MCF 10A (cell line): ENCODE data around the gene FUBP3. TPM values are rescaled to one million over a fixed set of nuclear protein-coding genes. Genes with fewer than 3 reads are reported as not detected.

Experiments
- Bru-seq: library from RNA; stranded (reverse); fragments of 400-500 nt; gene quantifications from one replicate; lab custom pipeline; 2021; lab: Mats Ljungman, UMichigan
- BruChase-seq, 2 experiments: library from RNA; stranded (reverse); fragments of 400-500 nt; gene quantifications; one replicate each; lab custom pipeline; 2021; lab: Mats Ljungman, UMichigan
- BruUV-seq: library from RNA; stranded (reverse); fragments of 400-500 nt; replicated peaks from 2 replicates; lab custom pipeline; 2021; lab: Mats Ljungman, UMichigan
- CTCF ChIA-PET: fragments of 300-600 bp; sonication (Branson Sonifier 250); formaldehyde crosslinking; extraction: SDS; loops from one replicate; lab custom pipeline; 2021; ENCODE audit warnings: antibody characterized with exemption, inconsistent platforms; lab: Yijun Ruan, JAX
- POLR2A ChIA-PET: fragments of 300-600, 350-650 bp; sonication (Branson Sonifier 250); formaldehyde crosslinking; extraction: SDS; loops from one replicate; lab custom pipeline; 2020; ENCODE audit warnings: antibody characterized with exemption, inconsistent platforms; lab: Yijun Ruan, JAX
- DNase-seq: peaks from one replicate; pipeline ENCODE4 v3.0.0-alpha.2; 2018; ENCODE audit not compliant: unreplicated experiment
- H3K27ac Mint-ChIP-seq: one replicate; pipeline ENCODE4 v1.8.0; 2022; ENCODE audit warnings: mild to moderate bottlenecking, low read depth, mixed read lengths; ENCODE audit not compliant: unreplicated experiment
- H3K27me3 Mint-ChIP-seq: one replicate; pipeline ENCODE4 v1.8.0; 2022; ENCODE audit warnings: mixed read lengths; ENCODE audit not compliant: insufficient read depth, unreplicated experiment
- H3K36me3 Mint-ChIP-seq: one replicate; pipeline ENCODE4 v1.8.0; 2022; ENCODE audit warnings: mild to moderate bottlenecking, moderate library complexity, mixed read lengths; ENCODE audit not compliant: insufficient read depth, unreplicated experiment
- H3K4me1 Mint-ChIP-seq: one replicate; pipeline ENCODE4 v1.8.0; 2022; ENCODE audit warnings: mixed read lengths; ENCODE audit not compliant: insufficient read depth, unreplicated experiment
- H3K4me3 Mint-ChIP-seq: one replicate; pipeline ENCODE4 v1.8.0; 2022; ENCODE audit warnings: mild to moderate bottlenecking, moderate library complexity, mixed read lengths; ENCODE audit not compliant: unreplicated experiment
- H3K9me3 Mint-ChIP-seq: one replicate; pipeline ENCODE4 v1.8.0; 2022; ENCODE audit warnings: mixed read lengths; ENCODE audit not compliant: unreplicated experiment
- intact Hi-C: fragments of 100-400 bp; cut with micrococcal nuclease; formaldehyde crosslinking; loops from 2 replicates; pipeline ENCODE4 v1.14.1; 2022
- long read RNA-seq: library from polyadenylated mRNA; stranded (forward); transcript quantifications from one replicate; pipeline ENCODE4 v2.0.0, GENCODE V29; 2022
- total RNA-seq: library from RNA; stranded (reverse); gene quantifications from 2 replicates; pipeline ENCODE4 v1.2.3, GENCODE V29; 2022
- TF ChIP-seq, protein P1 (sequence below): fragments of 200-600 bp; IDR thresholded peaks from one replicate; pipeline ENCODE4 v1.8.0; 2022; ENCODE audit warnings: antibody characterized with exemption, mild to moderate bottlenecking; ENCODE audit not compliant: unreplicated experiment

FUBP3 gene, protein sequence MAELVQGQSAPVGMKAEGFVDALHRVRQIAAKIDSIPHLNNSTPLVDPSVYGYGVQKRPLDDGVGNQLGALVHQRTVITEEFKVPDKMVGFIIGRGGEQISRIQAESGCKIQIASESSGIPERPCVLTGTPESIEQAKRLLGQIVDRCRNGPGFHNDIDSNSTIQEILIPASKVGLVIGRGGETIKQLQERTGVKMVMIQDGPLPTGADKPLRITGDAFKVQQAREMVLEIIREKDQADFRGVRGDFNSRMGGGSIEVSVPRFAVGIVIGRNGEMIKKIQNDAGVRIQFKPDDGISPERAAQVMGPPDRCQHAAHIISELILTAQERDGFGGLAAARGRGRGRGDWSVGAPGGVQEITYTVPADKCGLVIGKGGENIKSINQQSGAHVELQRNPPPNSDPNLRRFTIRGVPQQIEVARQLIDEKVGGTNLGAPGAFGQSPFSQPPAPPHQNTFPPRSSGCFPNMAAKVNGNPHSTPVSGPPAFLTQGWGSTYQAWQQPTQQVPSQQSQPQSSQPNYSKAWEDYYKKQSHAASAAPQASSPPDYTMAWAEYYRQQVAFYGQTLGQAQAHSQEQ
- total RNA-seq (58.0 and 68.3 TPM in 2 replicates), Bru-seq, nascent RNA (percentile 88 among the genes with signal in this experiment), BruChase-seq, experiment 1, labeled RNA remaining after a 6-hour chase (percentile 92 among the genes with signal in this experiment), BruChase-seq, experiment 2, labeled RNA remaining after a 2-hour chase (percentile 92 among the genes with signal in this experiment)
- long read RNA-seq, transcript FUBP3-201 (19 exons, 3,124 nt) = major isoform, 76 of 154 reads
- long read RNA-seq, partial matches to known transcripts = 6 of 154 reads
- long read RNA-seq, other reads (novel, unspliced or antisense) = 70 of 154 reads

DNA sequence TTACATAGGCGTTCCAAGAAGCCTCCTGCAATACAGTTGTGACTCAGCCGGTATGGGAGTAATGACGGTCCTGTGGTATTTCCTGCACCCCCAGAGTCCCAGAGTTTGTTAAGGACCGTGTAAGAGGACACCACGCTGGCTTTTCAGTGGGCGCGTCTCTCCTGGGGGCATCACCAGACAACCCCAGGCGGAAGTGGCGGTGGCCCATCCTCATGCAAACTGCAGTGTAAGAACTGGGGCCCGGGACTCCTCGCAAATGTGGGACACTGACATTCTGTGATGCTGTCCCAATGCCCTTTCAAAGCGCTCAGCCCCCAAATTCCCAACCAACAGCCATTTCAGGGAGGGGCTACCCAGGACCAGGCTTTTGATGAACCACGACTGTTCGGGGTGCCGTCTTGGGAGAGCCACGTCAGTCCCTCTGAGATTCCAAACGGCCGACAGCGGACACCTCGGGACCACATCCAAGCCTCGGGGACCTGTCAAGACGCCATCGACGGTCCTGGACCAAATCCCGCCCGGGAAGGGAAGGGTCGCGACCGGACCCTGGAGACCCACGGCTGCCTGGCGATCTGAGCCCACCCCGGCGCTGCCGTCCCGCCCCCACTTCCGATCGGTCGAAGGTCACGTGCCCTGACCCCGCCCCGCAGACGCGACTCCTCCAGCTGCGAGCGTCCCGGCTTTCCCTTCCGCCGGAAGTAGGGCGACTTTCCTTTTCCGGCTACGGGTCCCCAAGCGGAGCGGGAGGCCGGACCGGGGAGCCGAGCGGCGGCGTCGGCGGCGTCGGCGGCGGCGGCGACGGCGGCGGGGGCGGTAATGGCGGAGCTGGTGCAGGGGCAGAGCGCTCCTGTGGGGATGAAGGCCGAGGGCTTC lies at the start of gene FUBP3:
FUBP3 (plus strand) TSS at position 713 of the 873 bp plus-strand sequence; CDS start at position 817, 104 bp downstream.
- TF ChIP-seq, protein P1, sequence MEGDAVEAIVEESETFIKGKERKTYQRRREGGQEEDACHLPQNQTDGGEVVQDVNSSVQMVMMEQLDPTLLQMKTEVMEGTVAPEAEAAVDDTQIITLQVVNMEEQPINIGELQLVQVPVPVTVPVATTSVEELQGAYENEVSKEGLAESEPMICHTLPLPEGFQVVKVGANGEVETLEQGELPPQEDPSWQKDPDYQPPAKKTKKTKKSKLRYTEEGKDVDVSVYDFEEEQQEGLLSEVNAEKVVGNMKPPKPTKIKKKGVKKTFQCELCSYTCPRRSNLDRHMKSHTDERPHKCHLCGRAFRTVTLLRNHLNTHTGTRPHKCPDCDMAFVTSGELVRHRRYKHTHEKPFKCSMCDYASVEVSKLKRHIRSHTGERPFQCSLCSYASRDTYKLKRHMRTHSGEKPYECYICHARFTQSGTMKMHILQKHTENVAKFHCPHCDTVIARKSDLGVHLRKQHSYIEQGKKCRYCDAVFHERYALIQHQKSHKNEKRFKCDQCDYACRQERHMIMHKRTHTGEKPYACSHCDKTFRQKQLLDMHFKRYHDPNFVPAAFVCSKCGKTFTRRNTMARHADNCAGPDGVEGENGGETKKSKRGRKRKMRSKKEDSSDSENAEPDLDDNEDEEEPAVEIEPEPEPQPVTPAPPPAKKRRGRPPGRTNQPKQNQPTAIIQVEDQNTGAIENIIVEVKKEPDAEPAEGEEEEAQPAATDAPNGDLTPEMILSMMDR = no peak
- peak; percentile 90 for DNase-seq
- ChIA-PET POLR2A (interaction anchor here (0.6 to 3.3 kb wide), 20 partner anchors 9 to 589 kb away, joined by 3 to 25 read pairs (median 4); partner anchors contain the start of gene EXOSC2), CTCF (interaction anchor here (0.6 to 1.2 kb wide), 4 partner anchors 9 to 119 kb away, joined by 3 to 4 read pairs (median 4); no protein-coding TSS in a partner anchor)
- peak within 1 kb of the TSS; percentile 91 for H3K4me3 Mint-ChIP-seq
- H3K27ac Mint-ChIP-seq = peak within 1 kb of the TSS; percentile 91
- intact Hi-C loops = loop anchor here (10.0 kb wide), 2 partner anchors 94 to 106 kb away; no protein-coding TSS in a partner anchor
- no peaks in the 10 kb centered on the region for H3K9me3 Mint-ChIP-seq
- H3K4me1 Mint-ChIP-seq = peaks cover 22% of the 10 kb centered on the region
- peaks cover 13% of the 10 kb centered on the region for H3K36me3 Mint-ChIP-seq
- H3K27me3 Mint-ChIP-seq = no peaks in the 10 kb centered on the region
- BruUV-seq = TSS peak; percentile 87

DNA sequence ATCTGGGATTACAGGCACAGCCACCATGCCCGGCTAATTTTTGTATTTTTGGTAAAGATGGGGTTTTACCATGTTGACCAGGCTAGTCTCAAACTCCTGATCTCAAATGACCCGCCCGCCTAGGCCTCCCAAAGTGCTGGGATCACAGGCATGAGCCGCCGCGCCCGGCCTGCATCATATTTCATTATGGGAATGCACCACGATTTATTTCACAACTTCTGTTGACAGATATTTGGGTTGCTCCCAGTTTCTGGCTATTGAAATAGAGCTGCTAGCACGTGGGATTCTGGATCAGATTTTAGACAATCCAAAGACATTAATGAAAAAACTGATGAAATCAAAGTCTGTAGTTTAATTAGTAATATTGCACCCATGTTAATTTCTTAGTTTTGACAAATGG lies 48.4 kb upstream of the FUBP3 start:
- H3K27ac Mint-ChIP-seq = no peak overlapping the region
- H3K9me3 Mint-ChIP-seq = no peaks in the 10 kb centered on the region
- no peak overlapping the region for H3K4me3 Mint-ChIP-seq
- POLR2A ChIA-PET = interaction anchor here (0.6 to 4.0 kb wide), 9 partner anchors 9 to 160 kb away, joined by 3 to 25 read pairs (median 4); partner anchors contain the start of gene FUBP3
- no TSS peak for BruUV-seq
- CTCF ChIA-PET = no interaction called here
- no peaks in the 10 kb centered on the region for H3K27me3 Mint-ChIP-seq
- peak; percentile 91 for DNase-seq
- H3K36me3 Mint-ChIP-seq = peaks cover 6% of the 10 kb centered on the region
- TF ChIP-seq, protein P1 = no peak
- intact Hi-C loops = no loop called here
- H3K4me1 Mint-ChIP-seq = peaks cover 13% of the 10 kb centered on the region

DNA sequence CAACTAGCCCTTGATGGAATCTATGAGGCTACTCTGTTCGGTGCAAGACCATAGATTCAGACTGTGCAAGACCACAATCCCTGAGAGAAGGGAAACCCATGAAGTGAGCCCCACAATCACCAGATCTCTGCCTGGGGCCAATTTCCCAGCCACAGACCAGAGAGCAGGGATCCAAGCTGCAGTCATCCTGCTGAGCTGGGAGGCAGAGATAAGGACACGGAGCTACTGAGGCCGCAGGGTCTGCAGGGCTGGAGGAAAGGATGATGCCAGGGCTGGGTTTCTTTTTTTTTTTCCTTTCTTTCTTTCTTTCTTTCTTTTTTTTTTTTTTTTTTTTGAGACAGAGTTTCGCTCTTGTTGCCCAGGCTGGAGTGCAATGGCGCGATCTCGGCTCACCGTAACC lies 47.7 kb upstream of the FUBP3 start:
- intact Hi-C loops = no loop called here
- ChIA-PET CTCF (interaction anchor here (0.7 to 1.1 kb wide), 3 partner anchors 151 to 175 kb away, joined by 3 to 4 read pairs (median 3); no protein-coding TSS in a partner anchor), POLR2A (interaction anchor here (1.0 to 4.0 kb wide), 8 partner anchors 8 to 159 kb away, joined by 3 to 25 read pairs (median 4); partner anchors contain the start of gene FUBP3)
- no TSS peak for BruUV-seq
- Mint-ChIP-seq H3K36me3 (peaks cover 6% of the 10 kb centered on the region), H3K4me1 (peaks cover 13% of the 10 kb centered on the region), H3K27me3 (no peaks in the 10 kb centered on the region), H3K4me3 (no peak overlapping the region), H3K27ac (no peak overlapping the region), H3K9me3 (no peaks in the 10 kb centered on the region)
- TF ChIP-seq, protein P1 = no peak
- no peak for DNase-seq
